Measurements from ENCODE around the gene ZSWIM4.
"Not testable (repeated sequence)": the region's sequence is repeated elsewhere in the genome, so short reads cannot be mapped to it uniquely, and the experiment has no call there.

ZSWIM4 gene

DNA sequence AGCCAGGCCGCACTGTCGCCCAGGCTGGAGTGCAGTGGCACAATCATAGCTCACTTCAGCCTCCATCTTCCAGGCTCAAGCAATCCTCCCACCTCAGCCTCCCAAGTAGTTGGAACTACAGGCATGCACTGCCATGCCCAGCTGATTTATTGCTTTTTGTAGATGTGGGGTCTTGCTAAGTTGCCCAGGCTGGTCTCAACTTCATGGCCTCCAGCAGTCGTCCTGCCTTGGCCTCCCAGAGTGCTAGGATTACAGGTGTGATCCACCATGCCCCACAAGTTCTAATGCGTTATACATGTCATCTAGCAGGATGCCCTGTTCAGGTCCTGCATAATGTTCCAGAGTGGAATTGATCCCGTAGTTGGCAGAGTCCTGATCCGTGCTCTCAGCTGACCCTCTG, 16.4 kb upstream of the ZSWIM4 start:
- no peak for DNase-seq

DNA sequence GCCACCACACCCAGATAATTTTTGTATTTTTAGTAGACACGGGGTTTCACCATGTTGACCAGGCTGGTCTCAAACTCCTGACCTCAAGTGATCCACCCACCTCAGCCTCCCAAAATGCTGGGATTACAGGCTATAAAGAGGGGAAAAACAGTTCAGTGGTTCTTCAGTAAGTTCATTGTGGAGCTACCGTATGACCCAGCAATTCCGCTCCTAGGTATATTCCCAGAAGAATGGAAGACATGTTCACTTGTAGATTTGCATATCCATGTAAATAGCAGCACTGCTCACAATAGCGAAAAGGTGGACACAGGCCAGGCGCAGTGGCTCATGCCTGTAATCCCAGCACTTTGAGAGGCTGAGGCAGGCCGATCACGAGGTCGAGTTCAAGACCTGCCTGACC, 15.4 kb upstream of the ZSWIM4 start:
- DNase-seq = not testable (repeated sequence)

DNA sequence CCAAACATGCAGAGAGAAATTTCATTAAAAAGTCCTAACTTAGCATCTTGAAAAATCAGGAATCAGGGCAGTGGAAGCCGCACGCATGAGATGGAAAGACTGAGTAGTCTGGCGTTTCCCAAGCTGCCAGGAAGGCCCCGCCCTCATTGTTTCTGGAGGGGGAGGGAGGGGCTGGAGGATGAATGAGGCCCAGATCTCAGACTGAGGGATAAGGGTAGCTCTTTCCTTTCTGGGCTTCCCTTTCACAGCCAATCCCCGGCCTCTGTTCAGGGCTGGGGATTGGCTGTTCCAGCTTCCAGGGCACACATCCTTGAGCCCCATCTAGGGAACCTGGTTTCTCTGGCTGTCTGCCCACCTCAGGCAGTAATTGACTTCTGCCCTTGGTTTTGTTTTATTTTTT, 13.7 kb upstream of the ZSWIM4 start:
- DNase-seq = no peak

DNA sequence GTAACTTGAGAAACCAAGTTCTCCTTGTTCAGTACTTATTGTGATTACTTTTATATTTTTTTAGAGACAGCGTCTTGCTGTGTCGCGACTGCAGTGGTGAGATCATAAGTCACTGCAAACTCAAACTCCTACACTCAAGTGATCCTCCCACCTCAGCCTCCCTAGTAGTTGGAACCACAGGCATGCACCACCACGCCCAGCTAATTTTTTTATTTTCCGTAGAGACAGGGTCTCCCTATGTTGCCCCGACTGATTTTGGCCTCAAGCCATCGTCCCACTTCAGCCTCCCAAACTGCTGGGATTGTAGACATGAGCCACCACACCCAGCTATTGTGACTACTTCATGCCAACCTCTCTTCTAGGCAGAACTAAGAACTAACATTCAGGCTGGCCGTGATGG, 12.7 kb upstream of the ZSWIM4 start:
- no peak for DNase-seq

DNA sequence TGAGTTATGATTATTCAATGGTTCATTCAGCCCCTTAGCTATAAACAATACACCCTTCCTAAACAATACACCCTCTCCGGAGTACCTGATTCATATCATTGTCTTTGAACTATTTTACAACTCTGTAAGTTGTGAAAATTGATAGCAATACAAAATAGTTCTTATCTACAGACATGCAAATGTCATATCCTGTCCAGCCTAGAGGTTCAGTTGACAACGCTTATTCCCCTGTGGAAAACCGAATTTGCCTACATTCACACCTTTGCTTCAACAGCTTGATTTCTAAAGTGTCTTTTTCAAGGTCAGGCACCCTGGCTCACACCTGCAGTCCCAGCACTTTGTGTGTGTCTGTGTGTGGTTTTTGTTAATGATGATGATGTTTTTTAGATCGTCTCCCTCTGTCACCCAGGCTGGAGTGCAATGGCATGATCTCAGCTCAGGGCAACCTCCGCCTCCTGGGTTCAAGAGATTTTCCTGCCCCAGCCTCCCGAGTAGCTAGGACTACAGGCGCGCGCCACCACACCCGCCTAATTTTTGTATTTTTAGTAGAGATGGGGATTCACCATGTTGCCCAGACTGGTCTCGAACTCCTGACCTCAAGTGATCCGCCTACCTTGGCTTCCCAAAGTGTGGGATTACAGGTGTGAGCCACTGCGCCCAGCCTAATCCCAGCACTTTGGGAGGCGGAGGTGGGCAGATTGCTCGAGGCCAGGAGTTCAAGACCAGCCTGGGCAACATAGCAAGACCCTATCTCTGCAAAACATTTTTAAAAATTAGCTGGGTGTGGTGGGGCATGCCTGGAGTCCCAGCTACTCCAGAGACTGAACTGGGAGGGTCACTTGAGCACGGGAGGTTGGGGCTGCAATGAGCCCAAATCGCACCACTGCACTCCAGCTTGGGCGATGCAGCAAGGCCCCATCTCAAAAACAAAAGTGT, 11.4 kb upstream of the ZSWIM4 start:
- no peak for DNase-seq

DNA sequence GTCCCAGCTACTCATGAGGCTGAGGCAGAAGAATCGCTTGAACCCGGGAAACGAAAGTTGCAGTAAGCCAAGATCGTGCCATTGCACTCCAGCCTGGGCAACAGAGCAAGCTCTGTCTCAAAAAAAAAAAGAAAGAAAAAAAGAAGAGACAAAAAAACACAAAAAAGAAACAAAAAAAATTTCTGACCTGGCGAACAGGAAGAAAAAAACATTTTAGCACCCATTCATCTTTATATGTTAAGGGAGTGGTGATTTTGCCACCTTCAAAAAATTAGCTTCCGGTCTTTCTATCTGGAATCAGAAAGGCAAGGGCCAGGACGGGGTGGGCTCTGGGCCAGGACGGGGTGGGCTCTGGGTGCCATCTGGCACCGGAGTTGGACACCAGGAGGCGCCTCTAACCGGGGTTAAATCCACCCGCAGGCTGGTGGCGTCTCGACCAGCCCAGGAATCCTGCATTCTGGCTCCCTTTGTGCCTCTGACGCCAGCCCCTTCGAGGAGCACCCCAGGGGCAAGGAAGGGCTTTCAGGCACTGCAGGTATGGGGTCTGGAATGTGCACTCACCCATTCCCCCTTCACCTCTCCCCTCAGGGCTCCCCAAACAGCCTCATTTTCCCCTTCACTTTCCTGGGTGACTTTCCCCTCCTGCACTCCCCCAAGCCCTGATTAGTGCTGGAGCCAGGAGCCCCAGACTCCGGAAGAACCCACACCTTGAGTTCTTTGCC, 10.4 kb upstream of the ZSWIM4 start:
- no peak for DNase-seq

DNA sequence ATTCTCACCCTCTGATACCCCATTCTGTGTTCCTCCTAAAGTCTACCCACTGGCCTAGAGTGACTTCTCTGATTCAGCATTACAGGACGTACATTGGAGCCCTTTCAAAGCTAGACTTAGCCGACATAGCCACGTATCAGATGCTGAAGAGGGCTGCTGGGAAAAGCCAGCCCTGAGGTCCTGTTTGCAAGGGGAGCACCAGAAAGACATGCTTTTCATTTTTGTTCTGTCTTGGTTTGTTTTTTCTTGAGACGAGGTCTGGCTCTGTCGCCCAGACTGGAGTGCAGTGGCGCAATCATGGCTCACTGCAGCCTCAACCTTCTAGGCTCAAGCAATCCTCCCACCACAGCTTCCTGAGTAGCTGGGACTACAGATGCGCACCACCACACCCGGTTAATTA, 6.3 kb upstream of the ZSWIM4 start:
- DNase-seq = no peak

DNA sequence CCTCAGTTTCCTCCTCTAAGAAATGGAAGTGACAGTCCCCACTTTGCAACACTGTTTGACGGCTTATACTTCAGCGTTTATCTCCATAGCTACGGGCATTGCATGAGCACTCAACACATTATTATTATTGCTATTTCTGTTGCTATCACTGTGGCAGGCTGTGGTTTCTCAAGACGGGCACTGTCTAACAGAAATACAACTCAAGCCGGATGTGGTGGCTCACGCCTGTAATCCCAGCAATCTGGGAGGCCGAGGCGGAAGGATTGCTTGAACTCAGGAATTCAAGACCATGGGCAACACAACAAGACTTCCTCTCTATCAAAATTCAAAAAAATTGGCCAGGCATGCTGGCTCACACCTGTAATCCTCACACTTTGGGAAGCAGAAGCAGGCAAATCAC, 4.9 kb upstream of the ZSWIM4 start:
- DNase-seq = no peak

DNA sequence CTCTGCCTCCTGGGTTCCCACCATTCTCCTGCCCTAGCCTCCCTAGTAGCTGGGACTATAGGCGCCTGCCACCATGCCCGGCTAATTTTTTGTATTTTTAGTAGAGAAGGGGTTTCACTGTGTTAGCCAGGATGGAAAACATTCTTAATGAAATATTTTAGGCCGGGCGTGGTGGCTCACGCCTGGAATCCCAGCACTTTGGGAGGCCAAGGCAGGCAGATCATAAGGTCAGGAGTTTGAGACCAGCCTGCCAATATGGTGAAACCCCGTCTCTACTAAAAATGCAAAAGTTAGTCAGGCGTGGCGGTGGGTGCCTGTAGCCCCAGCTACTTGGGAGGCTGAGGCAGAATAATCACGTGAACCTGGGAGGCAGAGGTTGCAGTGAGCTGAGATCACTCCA, 1.9 kb upstream of the ZSWIM4 start:
- DNase-seq = not testable (repeated sequence)

DNA sequence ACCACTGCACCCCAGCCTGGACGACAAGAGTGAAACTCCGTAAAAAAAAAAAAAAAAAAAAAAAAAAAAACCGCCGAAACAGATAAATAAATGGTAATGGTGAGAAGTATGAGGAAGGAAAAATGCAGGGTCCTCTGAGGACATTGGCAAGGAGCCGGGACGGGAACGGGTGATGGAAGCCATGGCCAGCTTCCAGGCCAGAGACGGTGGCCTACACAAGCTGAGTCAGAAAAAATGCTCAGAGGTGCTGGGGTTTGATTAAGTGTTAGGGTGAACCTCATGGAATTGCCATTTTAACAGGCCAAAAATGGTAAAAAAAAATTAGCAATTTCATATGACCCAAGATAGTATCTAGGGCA, 866 bp upstream of the ZSWIM4 start:
- no peak for DNase-seq

DNA sequence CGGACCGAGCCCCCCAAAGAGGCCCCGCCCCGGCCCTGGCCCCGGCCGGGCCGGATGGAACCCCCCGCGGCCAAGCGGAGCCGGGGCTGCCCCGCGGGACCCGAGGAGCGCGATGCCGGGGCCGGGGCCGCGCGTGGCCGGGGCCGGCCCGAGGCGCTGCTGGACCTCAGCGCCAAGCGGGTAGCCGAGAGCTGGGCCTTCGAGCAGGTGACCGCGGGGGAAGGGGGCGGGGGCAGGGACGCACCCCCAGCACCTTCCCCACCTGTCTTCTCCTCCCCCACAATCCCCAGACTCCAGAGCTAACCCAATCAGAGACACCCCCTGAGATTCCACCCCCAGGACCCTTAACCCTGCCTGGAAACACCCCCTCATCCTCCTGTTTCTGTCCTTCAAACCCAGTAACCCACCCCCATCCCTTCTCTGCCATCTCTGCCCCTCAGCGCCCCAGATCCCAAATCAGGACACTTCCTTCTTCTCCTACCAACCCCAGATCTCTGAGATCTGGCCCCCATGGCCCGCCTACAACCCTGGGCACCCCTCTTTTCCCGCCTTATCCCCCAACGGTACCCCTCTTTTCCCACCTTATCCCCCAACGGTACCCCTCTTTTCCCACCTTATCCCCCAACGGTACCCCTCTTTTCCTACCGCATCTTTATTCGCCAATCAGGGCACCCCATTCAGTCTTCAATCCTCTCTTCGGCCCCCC, 505 bp downstream of the ZSWIM4 start:
- DNase-seq = no peak

DNA sequence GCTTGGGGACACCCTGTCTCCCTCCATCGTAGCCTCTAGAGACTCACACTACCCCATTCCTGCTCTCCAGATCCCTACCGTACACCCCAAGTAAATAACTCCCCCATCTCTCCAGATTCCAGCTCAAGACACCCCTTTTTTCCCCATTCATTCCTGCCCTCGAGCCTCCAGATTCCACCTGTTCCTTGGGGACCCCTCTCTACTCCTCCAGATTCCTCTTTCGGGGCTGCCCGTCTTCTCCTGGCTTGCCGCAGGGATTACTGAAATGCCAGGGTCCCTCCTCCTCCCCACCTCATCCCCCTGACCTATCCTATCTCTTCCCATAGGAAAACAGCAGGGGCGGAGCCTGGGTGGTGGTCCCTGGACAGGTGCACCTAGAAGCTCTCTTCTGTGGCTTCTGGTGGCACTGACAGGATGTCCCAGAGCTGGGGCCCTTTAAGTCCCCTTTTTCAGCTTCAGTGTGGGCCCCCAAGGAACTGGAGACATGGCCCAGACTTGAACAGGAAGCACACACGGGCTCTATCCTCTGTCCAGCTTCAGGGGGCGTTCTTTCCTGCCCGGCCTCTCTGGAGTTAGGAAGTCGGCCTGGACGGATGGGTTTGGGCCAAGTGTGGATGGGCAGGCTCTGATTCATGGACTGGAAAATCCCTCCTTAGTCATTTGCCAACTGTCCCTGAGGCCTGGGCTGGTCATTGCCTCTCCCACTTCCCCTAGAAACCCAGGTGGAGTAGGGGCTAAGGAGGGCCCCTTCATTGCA, 1.2 kb downstream of the ZSWIM4 start:
- no peak for DNase-seq

DNA sequence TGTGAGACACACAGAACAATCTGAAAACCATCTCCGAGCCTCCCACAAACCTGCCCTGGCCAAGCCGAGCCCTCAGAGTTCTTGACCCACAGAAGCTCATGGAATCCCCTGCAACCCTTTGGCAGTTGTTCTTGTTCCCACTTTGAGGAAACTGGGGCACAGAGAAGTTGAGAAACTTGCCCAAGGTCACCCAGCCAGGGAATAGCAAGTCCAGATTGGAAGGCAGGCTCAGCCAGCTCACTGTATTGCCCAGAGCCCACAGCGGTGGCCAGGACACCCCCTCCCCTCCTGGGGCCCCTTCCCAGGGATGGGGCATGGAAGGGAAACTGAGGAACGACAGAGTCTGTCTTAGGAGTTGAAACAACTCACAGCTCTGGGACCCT, 1.8 kb downstream of the ZSWIM4 start:
- no peak for DNase-seq

DNA sequence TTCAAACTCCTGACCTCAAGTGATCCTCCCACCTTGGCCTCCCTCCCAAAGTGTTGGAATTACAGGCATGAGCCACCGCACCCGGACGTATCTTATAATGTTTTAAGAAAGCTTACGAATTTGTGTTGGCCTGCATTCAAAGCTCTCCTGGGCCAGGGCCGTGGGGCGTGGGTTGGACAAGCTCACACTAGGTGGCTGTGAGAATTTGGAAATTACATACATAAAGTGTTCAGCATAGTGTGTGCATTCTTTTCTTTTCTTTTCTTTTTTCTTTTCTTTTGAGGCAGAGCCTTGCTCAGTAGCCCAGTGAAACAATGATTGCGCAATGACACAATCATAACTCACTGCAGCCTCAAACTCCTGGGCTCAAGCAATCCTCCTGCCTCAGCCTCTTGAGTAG, 2.6 kb downstream of the ZSWIM4 start:
- DNase-seq = no peak

DNA sequence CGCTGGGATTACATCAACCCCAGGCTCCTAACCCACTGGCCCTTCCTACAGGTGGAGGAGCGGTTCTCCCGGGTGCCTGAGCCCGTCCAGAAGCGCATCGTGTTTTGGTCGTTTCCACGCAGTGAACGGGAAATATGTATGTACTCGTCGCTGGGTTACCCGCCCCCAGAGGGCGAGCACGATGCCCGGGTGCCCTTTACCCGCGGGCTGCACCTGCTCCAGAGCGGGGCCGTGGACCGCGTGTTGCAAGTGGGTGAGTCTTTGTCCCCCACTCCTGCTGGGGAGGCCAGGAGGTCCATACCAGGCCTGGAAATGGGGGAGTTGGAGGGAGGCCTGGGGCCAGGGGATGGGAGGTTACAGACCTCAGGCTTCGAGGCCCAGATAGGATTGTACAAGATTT, 4.4 kb downstream of the ZSWIM4 start:
- no peak for DNase-seq

DNA sequence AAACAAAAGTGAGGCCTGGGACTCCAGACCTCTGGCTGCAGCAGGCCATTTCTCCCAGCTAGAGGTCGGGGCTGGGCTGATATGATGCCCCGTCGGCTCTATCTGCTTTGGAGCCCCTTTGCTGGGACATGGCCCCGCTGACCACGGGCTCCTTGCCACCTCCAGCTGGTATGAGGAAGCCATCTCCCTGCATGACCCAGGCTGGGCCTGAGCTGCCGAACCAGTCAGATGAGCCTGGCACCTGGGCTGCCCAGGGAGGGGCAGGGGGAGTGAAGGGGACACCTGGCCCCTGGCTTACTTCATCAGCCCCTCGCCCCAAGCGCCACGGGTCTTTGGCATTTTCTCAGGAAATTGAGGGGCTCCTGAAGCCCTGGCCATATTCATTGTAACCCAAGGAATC, 7.8 kb downstream of the ZSWIM4 start:
- DNase-seq = no peak

DNA sequence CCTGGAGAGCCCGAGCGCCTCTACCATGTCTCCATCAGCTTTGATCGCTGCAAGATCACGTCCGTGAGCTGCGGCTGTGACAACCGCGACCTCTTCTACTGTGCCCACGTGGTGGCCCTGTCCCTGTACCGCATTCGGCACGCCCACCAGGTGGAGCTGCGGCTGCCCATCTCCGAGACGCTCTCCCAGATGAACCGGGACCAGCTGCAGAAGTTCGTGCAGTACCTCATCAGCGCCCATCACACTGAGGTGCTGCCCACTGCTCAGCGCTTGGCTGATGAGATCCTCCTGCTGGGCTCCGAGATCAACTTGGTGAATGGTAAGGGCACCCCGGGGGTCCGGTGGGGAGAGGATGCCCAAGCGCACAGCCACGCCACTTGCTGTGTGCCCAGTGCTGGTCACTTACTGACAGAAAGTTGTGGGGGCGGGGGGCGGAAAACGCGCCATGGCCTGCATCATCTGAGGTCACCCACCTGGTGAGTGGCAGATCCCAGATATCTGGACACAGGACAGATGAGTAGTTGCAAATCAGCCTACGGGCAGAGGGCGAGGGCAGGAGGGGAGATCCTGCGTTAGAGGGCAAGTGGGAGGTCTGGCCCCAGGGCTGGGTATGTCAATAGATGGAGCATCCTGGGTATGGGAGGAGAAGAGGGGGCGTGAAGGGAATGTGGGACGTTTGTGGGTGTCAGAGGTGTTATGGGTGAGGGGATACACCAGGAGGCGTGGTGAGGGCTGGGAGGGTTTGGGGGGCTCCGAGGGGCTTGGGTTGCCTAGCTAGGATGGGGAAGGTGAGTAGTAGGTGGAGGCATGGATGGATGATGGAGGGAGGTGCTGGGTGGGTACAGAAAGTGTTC, 9.8 kb downstream of the ZSWIM4 start:
- DNase-seq = no peak

DNA sequence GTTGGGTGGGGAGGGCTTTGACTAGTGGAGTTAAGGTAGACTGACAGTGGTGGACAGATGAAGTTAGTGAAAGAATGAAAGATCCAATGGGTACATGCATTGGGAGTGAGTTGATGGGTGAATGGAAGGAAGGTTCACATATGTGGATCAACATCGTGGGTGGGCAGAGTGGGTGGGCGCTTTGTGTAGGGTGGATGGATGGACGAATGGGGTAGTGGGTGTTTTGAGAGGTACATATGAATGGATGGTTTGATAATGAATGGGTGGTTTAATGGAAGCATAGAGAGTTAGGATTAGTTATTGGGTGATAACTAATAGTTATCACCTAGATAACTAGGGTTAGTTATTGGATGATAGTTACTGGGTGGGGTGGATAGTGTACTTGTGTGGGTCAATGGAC, 11.5 kb downstream of the ZSWIM4 start:
- DNase-seq = no peak

DNA sequence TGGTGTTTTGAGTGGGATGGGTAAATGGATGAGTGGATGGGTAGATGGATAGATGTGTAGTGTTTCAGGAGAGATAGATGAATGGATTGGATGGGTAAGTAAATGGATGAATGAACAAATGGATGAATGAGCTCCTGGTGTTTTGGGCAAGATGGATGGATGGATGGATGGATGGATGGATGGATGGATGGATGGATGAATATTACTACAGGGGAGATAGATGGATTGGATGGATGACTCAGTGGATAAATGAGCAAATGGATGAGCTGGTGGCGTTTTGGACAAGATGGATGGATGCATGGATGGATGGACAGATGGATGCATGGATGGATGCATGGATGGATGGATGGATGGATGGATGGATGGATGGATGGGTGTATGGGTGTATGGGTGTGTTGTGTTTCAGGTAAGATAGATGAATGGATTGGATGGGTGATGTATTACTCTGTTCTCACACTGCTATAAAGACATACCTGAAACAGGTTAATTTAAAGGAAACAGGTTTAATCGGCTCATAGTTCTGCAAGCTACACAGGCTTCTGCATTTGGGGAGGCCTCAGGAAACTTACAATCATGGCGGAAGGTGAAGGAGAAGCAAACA, 12.3 kb downstream of the ZSWIM4 start:
- no peak for DNase-seq

DNA sequence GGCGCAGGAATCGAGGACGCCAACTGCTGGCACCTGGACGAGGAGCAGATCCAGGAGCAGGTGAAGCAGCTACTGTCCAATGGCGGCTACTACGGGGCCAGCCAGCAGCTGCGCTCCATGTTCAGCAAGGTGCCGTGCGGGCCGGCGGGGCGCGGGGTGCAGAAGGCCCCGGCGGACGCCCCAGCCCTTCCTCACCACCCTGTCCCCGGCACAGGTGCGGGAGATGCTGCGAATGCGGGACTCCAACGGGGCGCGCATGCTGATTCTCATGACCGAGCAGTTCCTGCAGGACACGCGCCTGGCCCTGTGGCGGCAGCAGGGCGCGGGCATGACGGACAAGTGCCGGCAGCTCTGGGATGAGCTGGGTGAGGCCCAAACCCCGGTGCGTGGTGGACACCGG, 13.6 kb downstream of the ZSWIM4 start:
- DNase-seq = no peak

DNA sequence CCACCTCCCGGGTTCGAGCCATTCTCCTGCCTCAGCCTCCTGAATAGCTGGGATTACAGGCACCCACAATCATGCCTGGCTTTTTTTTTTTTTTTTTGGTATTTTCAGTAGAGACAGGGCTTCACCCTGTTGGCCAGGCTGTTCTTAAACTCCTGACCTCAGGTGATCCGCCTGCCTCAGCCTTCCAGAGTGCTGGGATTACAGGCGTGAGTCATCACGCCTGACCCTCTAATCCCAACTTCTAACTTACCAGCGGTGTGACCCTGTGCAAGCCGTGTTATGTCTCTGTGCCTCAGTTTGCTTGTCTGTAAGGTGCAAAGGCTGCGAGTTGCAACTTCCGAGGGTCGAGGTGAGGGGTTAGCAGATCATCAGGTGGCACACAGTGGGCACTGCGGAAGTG, 17.3 kb downstream of the ZSWIM4 start:
- DNase-seq = no peak

DNA sequence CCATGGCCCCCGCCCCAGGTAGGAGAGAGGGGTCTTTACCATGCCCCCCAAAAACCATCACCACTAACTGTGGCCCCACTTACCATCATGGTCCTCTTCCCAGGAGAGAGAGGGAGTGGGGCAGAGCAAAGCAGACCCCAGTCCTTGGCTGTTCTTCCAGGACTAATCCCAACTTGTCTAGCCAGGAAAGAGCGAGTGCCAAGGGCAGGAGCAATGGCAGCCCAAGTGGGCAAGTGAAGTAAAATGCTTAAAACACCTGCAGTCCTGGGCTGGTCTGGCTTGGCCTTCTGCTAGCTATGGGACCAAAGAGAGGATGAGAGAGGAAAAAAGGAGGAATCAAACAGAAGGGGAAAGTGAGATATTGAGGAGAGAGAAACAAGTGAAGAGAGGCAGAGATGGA, 17.9 kb downstream of the ZSWIM4 start:
- no peak for DNase-seq
